Stimulated activated CD4-positive, alpha-beta T cell treated with anti-CD3 and anti-CD28 coated beads, Interleukin-15, amount 100 ng/mL, for 48 hours (primary cell): ENCODE results near the gene ZNF625.

ENCODE experiments used
- DNase-seq, 2 donors: peaks; one replicate each; pipeline ENCODE4 v3.0.0-alpha.2; 2020; ENCODE audit warnings: low read depth in 2 of 2

ZNF625 gene

GRCh38 chr19:12156223-12157058 lies at the start of gene ZNF625:
Gene ZNF625, minus strand, starts transcription at chr19:12156734. Its CDS starts 176 bp downstream, at chr19:12156558.
- no peak for DNase-seq

DNA sequence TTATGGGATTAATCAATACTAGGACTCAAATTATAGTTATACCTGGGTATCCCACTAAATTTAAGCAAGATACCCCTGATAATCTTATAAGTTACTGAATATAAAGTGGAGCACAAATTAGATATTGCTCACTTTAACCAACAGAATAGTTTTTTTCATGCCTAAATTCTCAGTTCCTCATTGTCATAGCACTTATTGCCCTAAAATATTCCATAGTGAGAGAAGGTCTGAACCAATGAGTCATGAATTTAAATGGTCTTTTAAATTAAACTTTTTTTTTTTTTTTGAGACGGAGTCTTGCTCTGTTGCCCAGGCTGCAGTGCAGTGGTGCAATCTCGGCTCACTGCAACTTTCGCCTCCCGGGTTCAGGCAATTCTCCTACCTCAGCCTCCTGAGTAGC lies 48.8 kb upstream of the ZNF625 start:
- no peak for DNase-seq

DNA sequence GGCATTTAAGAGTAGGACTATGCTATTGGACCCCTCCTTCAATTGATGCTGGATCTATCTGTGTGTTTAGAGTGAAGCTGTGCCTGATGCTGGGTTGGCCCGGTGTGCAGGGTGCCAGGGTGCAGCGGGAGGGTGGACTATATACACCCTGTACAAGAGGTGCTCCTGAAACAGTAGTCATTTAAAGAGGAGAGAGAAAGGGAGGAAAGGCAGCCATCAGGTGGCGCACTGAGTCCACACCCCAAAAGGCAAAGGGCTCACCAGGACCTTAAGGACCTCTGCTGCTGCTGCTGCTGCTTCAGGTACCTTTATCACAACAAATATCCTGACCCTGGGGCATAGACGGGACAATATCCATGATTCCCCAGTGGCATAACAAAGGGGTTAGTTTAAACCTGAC lies 45.7 kb upstream of the ZNF625 start:
- peak; percentile 30 to 31 for DNase-seq

DNA sequence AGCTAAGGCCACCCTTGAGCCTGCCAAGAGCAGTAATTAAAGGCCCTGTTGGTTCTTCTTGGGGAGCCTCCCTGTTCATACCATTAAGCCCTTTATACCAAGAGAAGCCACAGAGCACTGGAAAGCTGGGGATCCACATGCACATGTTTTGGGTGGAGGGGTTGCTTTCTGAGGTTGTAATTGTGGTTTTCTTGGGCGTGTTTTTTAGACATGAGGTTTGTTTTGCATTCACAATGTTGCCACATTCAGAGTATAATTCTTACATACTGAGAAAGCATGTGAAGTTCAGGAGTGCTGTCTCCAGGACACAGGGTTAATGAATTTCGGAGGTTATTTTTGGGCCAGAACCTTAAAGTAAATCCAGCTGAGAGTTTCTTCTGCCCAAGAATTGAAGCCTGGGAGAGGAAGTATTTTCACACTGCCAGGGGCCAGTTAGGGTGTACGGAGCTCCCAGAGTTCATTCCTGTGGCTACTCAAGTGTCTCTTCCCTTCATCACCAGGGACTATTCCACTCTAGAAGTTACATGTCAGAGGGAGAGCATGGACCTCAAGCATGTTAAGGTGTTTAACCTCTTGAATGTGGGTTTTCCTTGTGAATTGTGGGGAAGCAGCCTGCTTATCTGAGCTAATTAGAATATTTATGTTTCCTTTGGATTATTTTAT lies 43.4 kb upstream of the ZNF625 start:
- DNase-seq = no peak

DNA sequence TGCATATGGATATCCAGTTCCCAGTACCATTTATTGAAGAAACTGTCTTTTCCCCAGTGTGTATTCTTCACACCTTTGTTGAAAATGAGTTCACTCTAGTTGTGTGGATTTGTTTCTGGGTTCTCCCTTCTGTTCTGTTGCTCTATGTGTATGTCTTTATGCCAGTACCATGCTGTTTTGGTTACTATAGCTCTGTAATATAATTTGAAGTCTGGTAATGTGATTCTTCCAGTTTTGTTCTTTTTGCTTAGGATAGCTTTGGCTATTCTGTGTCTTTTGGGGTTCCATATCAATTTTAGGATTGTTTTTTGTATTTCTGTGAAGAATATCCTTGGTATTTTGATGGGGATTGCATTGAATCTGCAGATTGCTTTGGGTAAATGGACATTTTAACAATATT lies 41.6 kb upstream of the ZNF625 start:
- no peak for DNase-seq

DNA sequence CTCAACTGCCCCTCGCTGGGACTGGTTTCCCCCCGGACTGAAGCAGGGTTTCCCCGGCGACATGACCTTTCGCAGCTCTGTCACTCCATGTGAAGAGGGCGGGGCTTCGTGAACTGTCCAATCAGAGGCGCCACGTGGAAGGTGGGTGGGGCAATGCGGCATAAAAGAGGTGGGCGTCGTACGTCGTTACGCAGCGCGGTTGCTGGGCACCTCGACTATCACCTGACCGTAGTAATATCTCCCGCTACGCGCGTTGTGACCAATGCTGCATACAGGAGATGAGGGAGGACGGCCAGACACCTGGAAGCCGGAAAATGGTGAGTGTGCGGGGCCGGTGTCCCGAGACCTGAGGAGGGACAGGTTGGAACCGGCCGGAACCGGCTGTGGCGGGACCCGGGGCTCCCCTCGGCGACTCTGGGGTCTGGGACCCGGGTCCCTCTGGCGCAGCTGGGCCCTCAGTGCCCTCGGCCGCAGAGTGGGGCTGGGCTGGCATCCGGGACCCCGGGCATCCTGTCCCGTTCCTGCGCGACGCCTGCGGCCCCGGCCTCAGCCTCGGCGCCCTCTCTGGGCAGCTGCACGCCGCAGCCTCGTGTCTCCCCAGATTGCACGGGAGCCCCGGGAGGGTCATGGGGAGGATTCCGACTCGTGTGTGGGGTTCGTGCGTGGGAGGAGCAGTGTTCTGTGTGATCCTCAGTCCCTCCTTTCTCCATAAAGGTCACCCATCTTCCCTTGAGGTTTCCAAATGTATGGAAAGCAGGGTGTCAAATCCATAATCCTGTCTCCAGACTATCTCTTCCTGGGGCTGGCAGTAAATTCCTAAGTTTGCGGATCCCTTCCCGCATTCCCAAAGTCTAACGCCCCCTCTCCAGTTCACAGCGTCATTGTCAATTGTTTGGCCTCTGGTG lies 38.5 kb upstream of the ZNF625 start:
- DNase-seq = peak; percentile 57 to 68

DNA sequence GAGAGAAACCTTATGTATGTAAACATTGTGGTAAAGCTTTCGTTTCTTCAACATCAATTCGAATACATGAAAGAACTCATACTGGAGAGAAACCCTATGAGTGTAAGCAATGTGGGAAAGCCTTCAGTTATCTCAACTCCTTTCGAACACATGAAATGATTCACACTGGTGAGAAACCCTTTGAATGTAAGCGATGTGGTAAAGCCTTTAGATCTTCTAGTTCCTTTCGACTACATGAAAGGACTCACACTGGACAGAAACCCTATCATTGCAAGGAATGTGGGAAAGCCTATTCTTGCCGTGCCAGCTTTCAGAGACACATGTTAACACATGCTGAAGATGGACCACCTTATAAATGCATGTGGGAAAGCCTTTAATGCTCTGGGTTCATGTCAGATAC lies 31.1 kb upstream of the ZNF625 start:
- no peak for DNase-seq

DNA sequence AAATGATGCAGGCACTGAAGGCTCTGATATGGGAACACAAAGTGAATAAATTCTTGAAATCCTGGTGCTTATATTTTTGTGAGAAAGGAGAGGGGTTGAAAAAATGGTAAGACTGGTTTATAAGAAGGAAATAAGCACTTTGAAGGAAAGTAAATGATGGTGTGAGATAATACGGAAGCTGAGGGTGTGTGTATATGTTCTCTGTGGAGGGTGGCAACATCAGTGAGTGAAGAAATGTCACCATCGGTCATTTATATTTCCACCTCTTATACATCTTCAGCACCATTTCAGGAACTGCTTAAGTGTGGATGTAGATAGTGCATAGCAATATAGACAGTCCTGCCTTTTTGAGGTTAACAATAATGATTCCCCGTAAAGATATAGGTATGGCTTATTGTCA lies 23.8 kb upstream of the ZNF625 start:
- no peak for DNase-seq

DNA sequence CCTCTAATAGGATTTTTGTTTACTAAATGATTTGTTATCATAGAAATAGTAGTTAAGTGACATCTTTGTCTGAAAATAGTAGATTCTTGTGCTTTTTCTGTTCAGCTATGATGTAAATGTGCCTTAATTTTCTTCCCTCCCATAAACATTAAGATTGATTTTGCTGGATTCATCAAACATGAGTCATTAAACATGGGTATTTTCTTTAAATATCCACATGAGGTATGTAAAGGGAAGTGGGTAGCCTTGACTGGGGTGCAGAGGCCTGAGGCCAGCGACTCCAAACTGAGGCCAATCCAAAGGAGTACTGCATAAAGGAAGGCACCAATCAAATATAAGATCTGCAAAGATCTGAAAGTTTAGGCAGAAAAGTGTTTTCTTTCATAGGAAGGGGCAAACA lies 10.1 kb upstream of the ZNF625 start:
- DNase-seq = no peak

DNA sequence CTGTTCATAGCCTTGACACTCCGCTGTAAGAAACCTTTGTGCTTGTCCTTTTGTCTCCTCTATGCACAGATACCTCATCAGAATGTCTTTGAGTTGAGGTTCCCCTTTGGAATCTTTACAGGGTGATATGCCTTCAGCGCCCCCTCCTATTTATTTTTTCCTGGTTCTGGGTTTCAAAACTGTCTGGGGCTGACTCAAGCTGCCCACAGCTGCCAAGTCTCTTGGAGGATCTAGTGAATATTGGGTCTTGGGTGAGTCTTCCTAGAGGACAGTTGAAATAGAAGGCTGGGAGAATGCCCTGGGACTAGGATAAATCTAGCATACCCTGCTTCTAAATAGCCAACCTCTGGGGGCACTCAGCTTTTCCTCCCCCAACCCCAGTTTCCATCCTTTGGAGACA lies 7.3 kb upstream of the ZNF625 start:
- DNase-seq = no peak

DNA sequence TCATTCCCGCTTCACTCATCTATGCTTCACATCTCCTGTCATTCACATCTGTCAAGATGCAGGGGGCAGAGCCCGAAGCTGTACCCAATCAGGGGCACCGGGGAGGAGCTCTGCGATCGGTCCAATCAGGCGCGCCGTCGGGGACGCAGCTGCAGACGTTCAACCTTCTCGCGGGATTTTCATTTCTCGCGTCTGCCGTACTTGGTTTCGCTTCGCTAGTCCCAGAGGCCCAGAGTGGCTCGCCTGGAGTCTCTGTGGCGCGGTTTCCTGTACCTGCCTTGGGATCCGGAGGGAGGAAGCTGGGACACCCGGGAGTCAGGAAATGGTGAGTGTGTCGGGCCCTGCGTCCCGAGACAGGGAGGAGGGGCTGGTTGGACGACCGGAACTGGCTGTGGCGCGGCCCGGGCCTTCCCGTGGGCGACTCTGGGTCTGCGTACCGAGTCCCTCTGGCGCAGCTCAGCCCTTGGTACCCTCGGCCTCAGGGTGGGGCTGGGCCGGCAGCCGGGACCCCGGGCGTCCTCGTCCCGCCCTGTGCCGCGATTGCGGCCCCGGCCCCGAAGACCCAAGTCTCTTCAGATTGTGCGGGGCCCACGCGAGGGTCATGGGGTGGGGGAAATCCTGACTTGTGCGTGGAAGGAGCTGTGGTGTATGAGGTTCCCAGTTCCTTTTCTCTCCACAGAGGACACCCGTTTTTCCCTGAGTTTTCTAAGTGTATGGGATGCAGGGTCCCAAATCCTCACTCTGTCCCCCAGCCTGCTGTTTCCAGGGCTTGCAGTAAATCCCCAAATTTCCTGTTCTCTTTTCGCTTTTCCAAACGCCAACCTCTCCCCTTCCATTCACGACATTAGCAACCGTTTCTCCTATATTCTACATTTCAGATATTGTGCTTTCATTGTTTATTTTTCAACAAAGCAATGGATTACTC lies 6.6 kb upstream of the ZNF625 start, which contains the start of gene ZNF136:
TSS of gene ZNF136 (plus strand) at position 215 of the 925 bp plus-strand sequence. CDS start at position 323, 108 bp downstream.
- DNase-seq = peak; percentile 93 to 94

DNA sequence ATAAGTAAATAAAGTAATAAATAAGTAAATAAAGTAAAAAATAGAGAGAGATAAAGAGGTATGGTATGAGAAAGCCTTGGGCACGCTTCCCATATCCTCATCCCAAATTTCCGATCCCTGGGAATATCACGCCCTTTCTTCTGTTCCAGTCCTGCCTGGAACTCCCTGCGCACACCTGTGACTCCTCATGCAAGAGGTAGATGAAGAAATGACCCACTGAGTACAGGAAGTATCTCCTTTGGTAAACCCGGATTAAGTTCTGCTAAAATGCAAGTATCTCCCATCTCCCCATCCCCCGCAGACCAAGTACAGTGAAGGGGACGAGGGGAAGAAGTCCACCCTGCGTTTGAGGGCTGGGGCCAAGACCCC lies 6.0 kb upstream of the ZNF625 start:
- DNase-seq = no peak

- DNase-seq = no peak
Observed at GRCh38 chr19:12159773-12160414, 3.4 kb upstream of the ZNF625 start.

- DNase-seq = no peak
Observed at GRCh38 chr19:12155324-12155860, 1.1 kb downstream of the ZNF625 start.

- no peak for DNase-seq
Observed at GRCh38 chr19:12145348-12145747, 11.2 kb downstream of the ZNF625 start.

- DNase-seq = no peak
Observed at GRCh38 chr19:12141405-12141736, 15.2 kb downstream of the ZNF625 start.

- peak; percentile 71 to 80 for DNase-seq
Observed at GRCh38 chr19:12140545-12141404, 15.8 kb downstream of the ZNF625 start.

DNA sequence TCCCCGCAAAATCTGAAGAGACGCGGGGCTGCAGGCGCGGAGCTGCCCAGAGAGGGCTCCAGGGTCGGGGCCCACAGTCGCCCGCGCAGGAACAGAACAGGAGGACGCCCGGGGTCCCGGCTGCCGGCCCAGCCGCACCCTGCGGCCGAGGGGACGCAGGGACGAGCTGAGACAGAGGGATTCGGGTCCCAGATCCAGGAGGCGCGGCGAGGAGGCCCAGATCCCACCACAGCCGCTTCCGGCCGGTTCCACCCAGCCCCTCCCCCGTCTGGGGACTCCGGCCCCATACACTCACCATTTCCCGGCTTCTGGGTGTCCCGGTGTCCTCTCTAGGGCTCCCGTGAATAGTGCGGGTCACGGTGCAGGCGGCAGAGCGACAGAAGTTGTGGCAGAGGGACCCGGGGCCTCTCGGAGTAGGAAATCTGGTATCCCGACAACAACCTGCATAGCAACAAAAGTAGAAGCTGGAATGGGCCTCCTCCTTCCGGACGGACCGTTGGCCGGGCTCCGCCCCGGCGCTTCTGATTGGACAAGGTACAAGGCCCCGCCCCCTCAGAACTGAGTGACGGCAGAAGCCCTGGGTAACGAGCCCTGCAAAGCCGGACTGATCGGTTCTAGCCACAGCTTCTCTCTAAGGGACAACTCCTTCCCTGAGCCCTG lies 16.5 kb downstream of the ZNF625 start, which contains the start of gene ZNF20:
TSS of gene ZNF20 (minus strand) at position 466 of the 660 bp plus-strand sequence. CDS start at position 298, 168 bp downstream.
- peak; percentile 82 to 92 for DNase-seq

GRCh38 chr19:12139269-12139668 lies 17.3 kb downstream of the ZNF625 start:
- no peak for DNase-seq
